Activated CD4-positive, alpha-beta T cell treated with anti-CD3 and anti-CD28 coated beads, Interleukin-2, amount 50 U/mL, for 1 hour (primary cell): Measurements from ENCODE around the gene ALDH1A3.
A peak's percentile ranks its signal among the peaks of the same experiment; 100 is the strongest.
"Not testable (repeated sequence)": the region's sequence is repeated elsewhere in the genome, so short reads cannot be mapped to it uniquely, and the experiment has no call there.

Experiments used
- DNase-seq: peaks from one replicate; pipeline ENCODE4 v3.0.0-alpha.2; 2020

ALDH1A3 gene

DNA sequence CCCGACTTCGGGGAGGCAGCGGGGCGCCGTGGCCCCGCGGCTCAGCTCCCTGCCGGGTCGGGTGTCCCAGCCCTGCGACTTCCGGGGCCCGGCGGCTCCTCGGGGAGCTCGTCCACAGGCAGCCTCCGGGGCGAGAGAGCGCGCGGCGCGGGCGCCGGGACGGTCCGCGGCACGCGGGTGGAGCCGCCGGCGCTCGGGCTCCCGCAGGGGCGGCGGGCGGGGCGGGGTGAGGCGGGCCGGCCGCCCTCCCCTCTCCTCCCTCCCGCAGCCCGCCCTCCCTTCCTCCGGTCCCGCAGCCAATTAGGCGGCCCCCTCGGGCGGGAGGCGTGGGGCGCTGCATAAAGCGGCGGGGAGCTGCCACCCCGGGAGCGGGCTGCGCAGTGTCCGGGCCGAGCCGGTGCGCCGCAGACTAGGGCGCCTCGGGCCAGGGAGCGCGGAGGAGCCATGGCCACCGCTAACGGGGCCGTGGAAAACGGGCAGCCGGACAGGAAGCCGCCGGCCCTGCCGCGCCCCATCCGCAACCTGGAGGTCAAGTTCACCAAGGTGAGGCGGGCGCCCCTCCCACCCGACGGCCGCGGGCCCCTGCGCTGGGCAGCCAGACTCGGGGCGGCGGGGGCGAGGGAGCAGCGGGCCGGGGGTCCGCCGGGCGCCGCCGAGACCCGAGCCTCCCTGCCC, at the start of gene ALDH1A3:
Gene ALDH1A3, plus strand, starts transcription at position 368 of the 675 bp plus-strand sequence. Its CDS starts 77 bp downstream, at position 445.
- DNase-seq = no peak

DNA sequence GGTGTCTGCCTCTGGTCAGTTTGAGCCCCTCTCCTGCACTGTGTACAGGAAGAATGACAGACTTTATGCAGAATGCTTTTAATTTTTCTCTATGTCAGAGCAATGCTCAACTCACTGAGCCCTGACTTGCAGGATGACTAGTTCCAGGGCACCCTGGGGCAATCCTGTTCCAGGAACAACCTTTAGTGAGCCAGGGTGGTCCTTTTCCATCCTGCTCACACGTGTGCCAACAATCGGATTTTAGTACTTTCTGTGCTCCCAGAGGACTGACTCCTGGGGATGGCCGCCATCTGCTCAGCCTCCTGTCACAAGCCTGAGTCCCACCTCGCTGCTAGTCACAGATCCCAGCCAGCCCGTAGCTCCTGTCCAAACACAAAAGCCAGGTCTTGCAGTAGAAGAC, 48.2 kb upstream of the ALDH1A3 start:
- no peak for DNase-seq

DNA sequence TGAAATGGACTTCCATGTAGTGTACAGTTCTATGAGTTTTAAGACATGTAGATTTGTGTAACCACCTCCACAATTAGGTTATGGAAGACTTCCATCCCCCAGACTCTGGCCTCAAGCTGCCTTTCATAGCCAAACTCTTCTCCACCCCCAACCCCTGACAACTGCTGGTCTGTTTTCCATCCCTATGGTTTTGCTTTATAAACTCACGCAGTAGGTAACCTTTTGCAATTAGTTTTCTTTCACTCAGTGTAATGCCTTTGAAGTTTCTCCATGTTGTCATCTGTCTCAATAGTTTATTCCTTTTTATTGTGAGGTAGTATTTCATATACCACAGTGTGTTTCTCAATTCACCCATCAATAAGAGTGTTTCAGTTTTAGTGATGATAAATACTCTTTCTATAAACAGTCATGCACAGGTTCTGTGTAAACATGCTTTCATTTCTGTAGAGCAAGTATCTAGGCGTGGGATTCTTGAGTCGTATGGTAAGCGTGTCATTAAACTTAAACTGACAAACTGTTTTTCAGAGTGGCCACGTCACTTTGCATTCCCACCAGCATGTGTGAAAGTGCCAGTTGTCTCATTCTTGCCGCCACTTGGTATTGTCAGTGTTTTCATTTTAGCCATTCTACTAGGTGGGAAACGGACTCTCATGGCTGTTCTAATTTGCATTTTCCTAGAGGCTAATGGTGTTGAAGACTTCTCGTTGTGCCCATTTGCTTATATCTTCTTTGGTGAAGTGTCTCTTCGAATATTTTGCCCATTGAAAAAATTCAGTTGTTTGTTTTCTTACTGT, 47.3 kb upstream of the ALDH1A3 start:
- no peak for DNase-seq

DNA sequence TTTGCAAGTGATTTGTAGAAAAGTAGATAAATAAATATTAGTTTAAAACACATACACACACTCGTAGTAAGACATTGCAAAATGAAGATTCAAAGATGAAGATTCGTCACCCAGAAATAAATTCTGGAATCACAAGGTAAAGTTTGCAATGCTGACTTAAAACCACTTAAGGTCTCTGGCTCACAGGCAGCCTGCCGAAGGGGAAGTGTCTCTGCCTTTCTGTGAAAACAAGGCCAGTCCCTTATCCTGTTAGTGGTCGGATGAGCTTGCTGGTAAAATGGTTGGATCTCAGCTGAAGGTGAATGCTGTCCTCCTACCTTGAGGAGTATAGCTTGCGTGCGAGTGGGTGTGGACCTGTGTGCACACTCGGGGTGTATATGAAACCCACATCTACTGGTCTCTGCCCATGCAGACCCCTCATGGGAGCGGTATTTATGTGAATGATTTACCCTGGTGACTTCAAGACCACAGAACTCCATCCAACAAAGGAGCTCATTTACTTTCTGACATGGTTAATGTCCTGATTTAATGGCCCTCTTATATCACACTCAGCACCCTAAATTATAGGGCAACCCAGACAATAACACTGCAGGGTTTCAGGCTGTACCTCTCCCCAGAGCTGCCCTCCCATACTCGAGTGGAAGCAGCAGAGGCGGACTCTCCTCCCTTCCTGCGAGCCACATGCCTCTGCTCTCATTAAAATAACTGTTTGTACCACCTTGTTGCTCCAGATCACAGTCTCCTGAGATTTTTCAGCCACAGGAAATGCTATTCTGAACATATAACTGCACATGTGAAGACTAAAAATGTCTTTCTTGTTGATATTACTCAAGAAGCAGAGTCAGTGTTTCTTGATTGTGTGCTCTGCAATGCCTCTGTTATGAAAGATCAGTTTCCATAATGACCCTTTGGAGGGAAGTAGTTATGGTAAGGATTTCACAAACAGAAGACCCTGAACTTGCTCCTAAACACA, 45.9 kb upstream of the ALDH1A3 start:
- no peak for DNase-seq

DNA sequence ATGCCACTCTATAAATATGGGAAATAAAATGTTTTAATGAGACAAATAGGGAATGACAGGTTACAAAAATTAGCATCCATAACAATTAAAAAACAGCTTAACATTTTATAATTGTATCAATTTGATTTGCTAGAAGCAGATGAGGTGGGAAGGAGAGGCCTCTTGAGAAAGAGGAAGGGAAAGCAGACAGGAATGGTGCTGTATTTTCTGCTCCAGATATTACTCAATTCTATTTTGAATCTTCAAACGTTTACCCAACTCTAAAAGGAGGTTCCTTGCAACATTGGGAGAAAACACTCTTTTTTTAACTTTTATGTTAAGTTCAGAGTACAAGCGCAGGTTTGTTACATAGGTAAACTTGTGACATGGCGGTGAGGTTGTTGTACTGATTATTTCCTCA, 44.9 kb upstream of the ALDH1A3 start:
- no peak for DNase-seq

DNA sequence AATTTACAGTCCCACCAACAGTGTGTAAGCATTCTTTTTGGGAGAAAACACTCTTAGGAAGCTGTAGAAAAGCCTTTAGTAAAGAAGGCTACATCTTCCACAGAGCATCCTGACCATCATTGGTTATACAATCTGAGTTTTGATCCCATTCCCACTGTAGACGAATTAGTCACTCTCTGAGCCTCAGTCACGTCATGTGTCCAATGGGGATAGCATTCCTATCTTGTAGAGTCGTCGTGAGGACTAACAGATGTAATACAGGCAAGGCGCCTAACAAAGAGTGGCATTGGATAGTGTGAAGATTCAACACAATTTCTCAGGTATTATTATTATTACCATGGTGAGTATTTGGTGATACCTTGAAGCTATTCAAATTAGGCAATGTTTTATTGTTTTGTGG, 44.0 kb upstream of the ALDH1A3 start:
- no peak for DNase-seq

DNA sequence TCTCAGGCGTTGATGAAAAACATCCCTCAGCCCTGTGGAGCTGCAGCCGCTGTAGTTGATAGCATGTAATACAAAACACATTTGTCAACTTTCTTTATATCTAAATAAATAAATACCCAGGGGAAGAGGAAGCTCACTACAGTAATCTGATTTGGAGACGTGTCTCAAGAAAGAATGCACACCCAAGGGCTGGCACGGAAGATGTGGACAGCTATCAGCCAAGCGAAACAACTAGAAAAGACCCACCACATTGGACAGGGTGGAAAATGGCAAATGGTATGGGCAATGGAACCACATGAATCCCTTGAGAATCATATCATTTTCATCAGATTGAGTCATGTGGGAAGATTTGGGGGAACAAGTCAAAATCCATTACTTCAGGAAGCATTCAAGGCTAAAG, 43.1 kb upstream of the ALDH1A3 start:
- no peak for DNase-seq

DNA sequence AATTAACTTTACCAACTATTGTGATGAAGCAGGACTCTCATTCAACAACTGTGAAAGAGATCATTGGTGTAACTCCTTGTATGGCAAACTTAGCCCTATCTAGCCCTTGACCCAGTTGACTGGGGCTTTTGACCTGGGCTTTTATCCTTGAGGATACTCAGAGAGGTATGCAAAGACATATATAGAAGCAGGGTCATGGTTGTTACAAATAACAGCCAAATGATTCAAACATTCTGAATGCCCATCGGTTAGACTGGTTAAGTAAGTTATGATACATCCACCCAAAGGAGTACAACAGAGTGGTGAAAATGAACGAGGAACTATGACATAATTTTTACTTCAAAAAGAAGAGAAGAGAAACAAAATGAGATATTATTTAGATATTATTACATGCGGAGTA, 38.2 kb upstream of the ALDH1A3 start:
- no peak for DNase-seq

DNA sequence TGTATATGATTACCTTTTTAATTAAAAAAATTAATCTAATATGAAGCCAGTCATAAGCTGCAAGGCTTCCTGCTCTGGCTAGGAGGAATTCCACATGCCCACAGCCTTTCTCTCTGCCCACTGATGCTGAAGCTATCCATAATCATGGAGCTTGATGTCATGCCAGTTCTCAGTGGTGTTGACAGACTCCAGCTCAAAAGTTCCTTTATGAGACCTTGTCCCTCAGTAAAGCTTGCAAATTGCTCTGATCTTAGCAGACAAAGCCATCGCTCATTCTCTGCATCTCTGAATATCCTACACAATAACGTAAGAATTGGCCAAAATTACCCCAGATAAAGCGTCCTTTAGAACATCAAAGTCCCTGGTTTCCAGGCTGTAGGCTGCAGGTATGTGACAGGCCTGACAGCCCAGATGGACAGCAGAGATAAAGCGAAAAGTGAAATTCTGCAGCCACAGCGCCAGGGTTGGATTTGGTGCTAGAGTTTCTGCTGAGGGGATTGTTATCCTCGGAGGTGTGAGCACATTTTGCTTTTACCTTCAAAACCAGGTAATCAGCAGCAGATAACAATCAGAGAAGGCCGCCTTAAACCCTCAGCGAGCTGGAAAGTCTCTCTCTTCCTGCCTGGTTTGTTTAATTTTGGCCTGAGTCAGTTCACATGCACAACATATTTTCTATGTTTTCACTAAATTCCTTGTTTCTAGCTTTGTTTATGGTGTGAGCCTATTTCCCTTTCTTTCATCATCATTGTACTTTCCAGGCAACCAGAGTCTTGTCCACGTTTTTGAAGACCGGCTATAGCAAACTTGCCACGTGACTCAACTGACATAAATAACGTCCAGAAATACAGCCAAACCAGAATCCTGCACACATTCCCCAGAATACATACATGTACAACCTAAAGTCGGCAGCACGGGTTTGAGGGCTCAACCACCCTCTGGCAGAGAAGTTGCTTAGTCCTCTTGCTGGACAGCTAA, 36.6 kb upstream of the ALDH1A3 start:
- no peak for DNase-seq

DNA sequence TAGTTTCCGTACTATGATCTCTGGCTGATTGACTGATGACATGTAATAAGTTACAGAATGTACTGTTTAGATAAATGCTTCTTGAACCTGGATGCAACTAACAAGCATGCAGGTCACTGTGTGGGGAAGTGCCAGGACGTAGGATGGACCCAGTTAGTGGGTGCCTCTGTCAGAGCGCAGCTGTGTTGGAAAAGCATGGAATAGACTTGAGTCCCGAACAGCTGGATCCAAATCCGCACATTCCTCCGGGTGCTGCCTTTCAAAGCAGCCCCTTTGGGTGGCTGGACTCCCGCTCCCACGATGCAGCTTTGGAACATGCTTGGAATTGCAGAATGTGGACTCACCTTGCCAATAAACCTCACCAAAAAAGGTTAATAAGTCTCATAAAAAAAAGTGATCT, 35.5 kb upstream of the ALDH1A3 start:
- DNase-seq = no peak

DNA sequence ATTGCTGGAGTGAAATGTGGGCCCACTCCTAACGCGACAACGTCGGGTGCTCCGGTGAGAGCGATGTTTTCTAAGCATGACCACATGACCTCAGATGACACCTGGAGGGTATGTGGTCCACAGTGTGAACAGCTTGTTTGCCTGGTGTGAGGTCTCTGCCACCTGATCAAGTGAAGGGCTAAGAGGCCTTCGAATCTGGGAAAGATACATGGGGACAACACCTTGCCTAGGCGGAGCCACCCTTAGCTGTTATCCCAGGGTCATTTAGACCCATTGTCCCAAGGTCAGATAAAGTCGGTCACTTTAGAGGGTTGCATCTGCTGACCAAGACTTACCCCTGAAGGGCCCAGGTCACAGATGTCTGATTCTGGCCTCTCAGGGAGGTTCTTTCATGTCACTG, 34.9 kb upstream of the ALDH1A3 start:
- DNase-seq = no peak

DNA sequence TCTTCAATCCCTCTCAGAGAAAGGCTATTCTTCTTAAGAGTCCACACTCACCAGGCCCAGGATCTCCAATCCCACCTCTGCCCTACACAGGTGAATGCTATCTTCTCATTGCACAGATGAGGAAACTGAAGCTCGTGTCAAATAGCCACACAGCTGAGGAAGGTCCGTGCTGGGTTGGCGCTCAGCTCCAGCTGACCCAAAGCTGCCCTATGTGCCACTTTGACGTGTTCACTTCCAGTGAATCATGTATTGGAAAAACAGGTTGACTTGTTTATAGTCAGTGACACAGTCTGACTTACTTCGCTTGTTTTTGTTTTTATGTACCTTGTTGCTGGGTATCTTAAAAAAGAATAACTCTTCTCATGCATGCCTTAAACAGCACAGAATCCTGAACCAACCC, 32.4 kb upstream of the ALDH1A3 start:
- no peak for DNase-seq

DNA sequence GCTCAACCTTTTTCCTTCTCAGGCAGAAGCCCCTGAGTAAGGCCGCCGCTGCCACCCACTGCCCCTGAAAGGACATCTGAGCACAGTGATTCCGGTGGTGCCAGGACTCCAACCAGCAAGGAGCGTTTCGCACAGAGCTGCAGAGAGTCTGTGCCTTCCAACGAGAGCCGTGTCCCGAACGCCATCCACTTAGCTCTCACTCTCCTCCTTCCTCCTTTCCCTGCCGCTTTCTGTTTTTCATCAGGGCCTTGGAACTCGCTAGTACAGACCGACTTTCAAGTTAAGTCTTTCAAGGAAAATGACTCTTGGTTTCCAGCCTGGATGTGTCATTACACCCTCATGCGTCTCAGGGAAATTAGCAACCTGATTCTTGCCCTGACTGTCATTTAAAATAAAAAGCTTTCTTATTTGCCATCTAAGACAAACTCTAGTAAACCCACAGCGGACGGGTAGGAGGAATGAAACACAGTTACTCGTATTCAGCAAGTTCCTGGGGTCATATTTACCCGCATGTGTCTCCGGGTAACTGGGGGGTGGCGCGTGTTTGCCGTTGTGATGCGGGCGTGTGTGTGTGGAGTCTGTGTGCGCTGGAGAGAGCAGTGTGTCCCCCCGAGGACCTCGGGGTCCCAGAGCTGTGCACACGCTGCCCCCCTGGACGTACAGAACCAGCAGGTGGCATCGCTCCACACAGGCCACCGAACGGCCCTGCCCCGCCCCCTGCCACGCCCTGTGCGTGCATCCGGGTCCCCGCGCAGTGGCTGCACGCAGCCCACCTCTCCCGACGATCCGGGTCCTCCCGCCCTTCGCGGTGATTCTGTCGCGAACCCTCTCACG, 30.4 kb upstream of the ALDH1A3 start:
- DNase-seq = peak; percentile 39

DNA sequence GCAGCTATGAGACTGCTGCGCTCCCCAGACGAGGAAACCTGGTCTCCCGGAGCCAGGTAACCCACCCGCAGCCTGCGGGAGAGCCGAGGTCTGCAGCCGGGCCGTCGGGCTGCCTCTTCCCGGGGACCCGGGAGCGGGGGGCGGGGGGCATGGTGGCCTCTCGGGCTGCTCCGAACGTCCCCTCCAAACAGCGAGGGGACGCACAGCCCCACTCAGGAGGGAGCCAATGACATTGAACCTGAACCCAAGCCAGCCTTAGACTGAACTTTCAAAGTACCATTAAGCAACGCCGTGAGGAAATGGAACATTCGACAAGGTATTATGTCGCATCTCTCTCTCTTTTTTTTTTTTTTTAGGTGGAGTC, 29.8 kb upstream of the ALDH1A3 start:
- DNase-seq = no peak

DNA sequence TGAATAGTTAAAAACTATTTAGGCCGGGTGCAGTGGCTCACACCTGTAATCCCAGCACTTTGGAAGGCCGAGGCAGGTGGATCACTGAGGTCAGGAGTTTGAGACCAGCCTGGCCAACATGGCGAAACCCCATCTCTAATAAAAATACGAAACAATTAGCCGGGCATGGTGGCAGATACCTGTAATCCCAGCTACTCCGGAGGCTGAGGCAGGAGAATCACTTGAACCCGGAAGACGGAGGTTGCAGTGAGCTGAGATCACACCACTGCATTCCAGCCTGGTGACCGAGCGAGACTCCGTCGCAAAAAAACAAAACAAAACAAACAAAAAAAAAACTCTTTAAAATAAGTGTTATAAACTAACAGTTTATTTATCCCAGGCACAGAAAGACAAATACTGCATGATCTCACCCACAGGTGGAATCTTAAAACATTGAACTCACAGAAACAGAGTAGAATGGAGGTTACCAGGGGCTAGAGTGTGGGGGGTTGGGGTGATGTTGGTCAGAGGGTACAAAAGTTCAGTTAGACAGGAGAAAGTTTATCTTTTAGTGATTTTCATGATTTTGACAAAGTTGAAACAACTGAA, 28.1 kb upstream of the ALDH1A3 start:
- not testable (repeated sequence) for DNase-seq

DNA sequence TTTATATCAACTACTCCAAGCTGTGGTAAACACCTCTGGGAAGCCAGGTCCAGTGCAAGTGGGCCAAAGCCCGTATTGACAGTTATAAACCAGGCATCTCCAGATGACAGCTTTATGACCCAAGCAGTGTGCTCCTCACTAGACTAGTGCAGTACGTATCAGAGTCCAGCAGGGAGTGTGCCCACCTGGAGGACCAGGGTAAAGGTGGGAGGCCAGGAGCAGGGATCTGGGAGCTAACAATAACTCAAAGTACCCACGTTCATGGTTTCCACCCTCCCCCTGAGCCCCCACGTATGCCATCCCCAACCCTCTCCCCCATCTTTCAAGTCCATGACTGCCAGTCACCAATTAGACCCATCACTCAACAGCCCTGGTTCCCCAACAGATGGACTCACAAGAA, 27.0 kb upstream of the ALDH1A3 start:
- no peak for DNase-seq

DNA sequence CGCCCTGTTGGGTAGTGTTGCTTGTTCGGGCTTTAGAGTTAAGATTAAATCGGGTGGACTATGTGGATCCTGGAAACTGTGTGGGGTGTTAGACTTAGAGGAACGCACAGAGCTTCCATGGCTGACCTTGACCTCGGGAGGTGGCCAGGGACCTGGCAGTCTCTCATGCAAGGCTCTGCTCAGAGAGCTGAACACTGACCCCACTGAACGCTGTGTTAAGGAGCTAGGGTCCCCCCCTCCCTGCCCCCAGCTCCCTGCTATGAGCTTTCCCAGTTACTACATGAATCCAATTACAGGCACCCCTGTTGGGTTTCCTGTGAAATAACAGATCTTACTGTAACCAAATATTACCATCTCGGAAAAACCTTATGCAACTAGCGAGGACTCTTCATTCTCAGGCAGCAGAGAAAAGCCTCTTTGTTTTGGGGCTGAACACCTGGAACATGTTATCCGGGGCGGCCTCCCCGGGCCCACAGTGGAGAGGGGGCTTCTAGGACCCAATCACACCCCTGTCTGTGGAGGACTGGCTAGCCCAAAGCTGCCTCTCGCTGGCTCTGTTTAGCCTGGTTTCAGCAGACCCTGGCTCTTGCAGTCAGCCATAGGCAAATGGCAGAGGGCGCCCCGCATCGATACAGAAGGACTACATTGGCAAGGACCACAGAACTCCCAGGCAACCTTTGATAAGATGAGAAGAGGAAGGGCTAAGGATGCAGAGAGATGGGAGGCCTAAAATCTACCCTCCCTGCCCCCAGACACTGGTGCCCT, 25.8 kb upstream of the ALDH1A3 start:
- DNase-seq = no peak

DNA sequence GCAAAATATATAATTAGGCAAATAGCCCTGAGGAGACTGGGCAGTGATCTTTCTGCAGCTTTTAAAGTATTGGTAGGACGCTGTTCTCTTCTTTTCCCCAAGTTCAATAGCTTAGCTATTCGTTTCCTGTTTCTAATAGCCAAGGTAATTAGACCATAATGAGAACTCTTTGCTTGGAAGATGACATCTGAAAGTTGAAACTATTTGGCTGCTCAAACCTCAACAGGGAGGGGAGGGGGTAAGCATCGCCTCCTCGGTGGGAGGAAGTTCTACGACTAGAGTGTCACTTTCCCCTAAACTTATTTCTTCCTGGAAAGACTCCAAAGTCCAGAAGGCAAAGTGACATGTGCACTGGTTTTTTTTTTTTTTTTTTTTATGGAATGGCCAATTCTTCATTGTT, 22.8 kb upstream of the ALDH1A3 start:
- DNase-seq = no peak

DNA sequence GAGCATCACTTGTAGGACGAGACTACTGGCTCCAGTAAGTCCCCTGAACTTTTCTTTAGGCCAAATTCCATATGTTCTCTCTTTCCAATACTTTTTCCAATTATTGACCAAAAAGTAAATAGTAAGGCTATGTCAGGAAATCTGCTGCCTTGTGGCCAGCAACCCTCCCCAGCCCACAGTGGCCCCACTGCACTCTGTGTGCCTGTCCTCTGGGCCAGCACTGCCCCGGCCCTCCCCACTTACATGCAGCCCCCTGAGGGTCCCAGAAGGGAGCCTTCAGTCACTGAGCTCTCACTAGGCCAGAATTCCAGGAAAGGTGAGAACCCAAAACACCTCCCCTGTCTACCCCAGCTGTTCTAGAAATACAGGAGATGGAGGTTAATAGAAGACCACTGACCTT, 21.3 kb upstream of the ALDH1A3 start:
- DNase-seq = no peak
